GM18519 (cell line): ENCODE data around the gene KPNA6.

Source experiments
- ATAC-seq: cut with Tn5 transposase; IDR thresholded peaks from one replicate; pipeline ENCODE4 v1.9.1; 2021; ENCODE audit warnings: mild to moderate bottlenecking, moderate library complexity; ENCODE audit not compliant: unreplicated experiment, low FRiP score

Gene KPNA6

DNA sequence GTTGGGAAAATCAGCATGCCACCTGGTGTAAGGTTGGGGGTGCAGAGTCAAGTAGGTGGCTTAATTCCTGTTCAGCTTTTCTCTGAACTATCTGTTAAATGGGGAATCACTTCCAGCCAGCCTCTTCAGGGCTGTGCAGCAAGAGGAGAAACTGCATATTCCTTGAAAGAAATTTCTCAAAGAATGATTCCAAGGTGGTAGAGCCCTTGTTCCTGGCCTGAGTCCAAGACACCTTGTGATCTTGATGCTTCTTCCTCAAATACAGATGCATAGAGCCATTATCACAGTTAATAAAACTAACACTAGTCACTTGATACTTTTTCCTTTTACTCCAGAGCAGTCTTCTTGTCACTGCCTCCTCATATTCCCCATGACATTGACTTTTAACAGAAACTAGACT is 76.8 kb downstream of the KPNA6 start:
- ATAC-seq: no peak

DNA sequence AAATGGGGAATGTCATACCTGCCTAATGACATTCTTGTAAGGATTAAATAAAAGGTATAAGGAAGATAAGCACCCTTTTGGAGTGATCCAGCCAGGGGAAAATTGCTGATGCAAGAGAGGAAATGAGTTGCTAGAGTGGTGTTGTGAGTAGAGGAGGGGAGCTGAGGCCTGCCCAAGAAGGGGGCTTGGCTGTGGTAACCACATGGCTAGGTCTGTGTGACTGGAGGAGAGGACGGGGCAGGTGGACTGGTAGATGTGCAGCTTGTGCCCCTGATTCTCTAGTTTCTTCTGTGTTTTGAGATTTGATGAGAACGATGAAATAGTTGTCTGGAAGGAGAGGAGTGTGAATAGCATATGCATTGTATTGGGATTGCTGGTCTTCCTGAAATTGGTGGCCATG is 78.2 kb downstream of the KPNA6 start:
- no peak for ATAC-seq

DNA sequence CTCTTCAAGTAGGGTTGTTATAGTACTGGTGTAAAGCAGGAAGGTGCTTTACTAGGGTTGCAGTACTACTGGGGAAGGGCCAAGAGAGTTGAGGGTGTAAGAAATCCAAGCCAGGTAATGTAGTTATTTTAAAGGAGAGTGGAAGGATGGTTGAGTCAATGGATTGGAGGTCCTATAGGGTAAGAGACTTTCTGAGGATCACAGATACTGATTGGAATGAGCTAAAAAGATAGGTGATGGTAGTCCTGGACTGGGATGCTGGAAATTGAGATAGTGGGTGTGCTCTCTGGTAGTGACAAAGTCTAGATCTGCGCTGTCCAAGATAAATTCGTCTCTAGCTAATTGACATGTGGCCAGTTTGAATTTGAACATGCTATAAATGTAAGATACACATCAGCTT is 78.6 kb downstream of the KPNA6 start:
- ATAC-seq: no peak

DNA sequence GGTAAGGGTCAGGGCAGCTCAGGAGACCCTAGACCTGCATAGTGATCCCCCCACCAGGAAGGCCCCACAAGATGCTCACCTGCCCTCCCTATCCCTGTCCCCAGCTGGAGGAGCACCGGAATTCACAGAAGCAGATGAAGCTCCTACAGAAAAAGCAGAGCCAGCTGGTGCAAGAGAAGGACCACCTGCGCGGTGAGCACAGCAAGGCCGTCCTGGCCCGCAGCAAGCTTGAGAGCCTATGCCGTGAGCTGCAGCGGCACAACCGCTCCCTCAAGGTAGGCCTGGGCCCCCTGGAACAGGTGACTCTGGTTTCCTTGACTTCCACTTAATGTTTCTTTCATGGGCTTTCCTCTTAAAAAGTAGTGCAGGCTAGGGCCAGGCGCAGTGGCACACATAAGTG is 80.0 kb downstream of the KPNA6 start:
- ATAC-seq: no peak

DNA sequence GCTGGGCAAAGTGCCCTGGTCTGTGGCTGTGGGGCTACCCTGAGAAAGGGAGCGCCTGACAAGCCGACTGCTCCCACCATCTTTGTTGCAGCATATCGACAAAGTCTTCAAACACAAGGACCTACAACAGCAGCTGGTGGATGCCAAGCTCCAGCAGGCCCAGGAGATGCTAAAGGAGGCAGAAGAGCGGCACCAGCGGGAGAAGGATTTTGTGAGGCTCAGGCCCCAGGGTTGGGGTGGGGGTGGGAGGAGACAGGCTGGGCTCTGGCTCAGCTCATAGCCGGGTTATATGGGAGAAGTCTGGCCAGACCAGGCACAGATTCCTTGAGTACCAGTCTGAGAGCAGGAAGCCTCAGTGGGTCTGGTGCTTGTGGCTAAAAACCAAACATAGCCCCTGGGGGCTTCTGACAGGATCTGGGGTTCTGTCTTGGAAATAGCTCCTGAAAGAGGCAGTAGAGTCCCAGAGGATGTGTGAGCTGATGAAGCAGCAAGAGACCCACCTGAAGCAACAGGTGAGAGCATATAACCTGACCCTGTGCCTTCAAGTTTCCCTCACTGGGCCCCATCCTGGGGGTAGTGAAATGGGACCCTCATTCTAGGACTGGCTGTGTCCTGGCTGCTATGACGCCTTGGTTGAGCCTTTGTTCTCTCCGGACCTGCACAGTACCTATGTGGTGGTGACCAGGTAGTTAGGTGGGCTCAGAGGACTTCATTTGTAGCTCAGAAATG is 84.5 kb downstream of the KPNA6 start:
- no peak for ATAC-seq

DNA sequence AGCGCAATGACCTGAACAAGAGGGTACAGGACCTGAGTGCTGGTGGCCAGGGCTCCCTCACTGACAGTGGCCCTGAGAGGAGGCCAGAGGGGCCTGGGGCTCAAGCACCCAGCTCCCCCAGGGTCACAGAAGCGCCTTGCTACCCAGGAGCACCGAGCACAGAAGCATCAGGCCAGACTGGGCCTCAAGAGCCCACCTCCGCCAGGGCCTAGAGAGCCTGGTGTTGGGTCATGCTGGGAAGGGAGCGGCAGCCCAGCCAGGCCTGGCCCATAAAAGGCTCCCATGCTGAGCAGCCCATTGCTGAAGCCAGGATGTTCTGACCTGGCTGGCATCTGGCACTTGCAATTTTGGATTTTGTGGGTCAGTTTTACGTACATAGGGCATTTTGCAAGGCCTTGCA is 87.1 kb downstream of the KPNA6 start:
- ATAC-seq: no peak

DNA sequence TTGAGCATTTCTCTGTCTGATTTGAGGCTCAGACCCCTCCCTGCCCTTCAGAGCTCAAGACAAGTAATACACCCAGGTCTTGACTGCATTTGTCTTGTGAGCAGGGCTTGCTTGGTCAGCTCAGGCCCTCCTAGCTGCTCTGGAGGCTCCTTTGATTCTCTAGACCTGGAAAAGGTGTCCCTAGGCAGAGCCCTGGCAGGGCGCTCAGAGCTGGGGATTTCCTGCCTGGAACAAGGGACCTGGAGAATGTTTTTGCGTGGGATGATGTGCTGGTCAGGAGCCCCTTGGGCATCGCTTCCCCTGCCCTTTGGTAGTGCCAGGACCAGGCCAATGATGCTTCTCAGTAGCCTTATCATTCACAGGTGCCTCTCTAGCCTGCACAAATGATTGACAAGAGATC is 87.7 kb downstream of the KPNA6 start:
- ATAC-seq: no peak

DNA sequence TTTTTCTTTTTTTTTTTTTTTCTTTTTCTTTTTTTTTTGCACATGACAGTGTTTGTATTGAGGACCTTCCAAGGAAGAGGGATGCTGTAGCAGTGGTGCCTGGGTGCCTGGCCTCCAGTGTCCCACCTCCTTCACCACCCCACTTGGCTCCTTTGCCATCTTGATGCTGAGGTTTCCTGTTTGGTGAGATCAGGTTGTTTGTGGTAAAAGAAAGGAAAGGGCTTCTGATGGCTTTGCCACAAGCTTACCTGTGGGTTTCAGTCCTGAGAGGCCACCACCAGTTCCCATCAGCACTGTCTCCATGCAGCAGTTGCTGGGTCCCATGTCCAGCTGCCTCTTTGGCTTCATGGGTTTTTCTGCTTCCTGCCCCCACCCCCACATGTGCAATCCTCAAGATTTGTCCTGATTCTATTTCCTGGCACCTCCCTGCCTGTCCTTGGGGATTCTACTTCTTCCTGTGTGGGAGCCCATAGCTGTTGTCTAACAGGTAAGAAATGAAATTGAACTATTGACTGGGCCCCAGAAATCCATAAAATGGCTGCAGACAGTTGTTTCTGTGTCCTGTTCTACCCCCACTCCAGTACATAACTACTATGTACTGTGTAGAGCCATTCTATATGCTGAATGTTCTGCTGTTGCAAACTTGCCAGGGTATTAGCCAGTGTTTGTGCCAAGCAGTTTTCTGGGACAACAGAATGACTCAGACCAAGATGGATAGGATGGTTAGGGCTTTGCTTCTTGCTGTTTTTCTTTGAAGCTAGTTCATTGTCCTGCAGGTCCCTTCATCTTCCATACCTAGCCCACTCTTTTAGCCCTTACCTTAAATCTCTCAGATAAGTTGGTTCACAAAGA is 88.3 kb downstream of the KPNA6 start:
- ATAC-seq: no peak

DNA sequence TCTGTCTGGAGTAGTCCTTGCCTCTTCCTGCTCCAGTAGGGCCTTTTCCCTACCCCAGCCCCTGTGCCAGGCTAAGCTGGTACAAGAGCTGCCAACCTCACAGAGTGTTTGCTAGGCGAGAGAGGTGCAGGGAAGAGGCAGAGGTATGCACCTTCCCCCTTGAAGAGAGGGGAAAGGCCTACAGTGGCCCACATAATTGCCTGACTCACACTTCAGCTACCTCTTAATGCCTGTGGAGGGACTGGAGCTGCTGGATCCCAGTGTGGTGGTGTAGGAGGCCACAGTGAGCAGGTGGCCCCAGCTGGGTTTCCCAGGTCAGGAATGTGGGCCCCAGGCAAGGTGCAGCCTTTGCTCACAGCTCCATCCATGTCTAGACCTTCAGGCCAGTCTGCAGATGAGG is 89.2 kb downstream of the KPNA6 start:
- ATAC-seq: no peak

DNA sequence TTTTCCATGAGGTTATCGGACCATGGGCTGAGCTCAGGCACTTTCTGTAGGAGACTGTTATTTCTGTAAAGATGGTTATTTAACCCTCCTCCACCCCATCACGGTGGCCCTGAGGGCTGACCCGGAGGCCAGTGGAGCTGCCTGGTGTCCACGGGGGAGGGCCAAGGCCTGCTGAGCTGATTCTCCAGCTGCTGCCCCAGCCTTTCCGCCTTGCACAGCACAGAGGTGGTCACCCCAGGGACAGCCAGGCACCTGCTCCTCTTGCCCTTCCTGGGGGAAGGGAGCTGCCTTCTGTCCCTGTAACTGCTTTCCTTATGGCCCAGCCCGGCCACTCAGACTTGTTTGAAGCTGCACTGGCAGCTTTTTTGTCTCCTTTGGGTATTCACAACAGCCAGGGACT is 90.0 kb downstream of the KPNA6 start:
- no peak for ATAC-seq

DNA sequence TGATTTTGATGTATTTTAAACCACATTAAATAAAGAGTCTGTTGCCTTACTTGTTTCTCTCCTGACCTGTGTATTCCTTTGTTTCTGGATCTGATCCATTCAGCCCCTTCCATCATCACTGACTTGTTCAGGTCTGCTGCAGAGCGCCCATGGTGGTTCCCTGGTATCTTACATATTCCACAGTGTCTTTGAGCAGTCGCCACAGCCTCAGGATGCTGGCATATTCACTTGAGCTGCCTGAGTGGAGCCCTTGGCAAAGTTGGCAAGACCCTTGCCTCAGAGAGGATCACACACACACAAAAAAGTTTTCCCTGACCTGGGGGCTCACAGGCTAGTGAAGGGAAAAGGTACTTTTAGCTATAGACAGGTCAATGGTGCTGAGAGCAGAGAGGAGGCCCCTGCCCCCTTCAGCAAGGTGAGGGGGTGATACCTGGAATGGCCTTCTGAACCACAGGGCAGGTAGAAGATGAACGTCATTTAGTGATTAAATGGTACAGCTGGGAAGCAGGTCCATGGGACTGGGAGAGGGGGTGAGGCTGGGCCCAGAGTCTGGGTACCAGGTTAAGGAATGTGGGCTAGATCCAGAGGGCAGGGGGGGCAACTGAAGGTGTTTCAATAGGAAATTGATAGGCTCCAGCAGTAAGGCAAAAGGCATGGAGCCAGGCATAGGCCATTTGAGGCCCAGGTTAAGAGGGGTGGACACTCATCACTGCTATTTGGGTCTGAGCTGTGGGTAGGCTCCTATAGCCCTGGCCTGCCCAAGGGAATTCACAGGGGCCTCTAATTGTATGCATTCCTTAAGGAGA is 90.6 kb downstream of the KPNA6 start:
- ATAC-seq: no peak

DNA sequence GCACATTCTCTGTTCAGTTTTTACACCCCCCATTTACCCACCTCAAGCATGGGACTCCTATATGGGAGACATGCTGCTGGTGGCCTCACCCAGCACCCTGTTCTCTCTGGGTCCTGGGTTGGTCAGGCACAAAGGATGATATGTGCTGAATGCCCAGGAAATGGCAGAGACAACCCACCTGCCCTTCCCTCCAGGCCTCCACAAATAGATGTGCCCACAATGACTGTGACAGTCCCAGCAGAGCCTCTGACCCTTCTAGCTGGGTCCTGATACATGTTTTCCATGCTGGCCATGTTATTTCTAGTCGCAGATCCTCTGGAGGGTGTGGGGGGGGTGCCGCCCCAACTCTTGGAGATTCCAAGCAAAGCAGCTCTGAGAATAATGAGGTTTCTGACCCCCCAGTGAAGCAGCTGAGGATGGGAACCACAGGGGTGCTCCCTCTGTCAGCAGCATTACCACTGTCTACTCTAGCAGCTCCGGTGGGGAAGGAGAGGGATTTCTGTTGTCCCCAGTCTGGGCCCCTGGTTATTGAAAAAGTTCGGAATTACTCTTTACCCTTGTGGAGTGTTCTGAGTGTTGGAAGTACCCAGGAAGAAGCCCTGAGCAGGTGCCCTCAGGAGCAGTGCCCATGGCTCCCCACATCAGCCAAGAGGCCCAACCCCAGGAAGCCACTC is 91.3 kb downstream of the KPNA6 start:
- no peak for ATAC-seq

DNA sequence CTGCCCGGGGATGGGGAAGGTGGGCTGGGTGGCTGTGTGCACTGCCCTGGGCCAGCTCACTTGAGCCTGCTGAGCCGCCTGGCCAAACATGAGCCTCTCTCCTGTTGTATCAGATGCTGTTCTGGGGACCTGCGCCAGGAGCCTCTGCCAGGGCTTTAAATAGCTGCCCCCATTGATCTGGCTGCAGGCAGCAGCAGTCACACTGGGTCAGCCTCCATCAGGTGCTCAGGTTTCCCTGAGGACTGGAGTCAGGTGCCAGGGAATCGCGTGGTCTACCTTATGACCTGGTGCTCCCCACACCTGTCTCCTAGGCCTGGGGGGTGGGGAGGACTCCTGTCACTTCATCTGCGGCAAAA is 91.8 kb downstream of the KPNA6 start:
- no peak for ATAC-seq

DNA sequence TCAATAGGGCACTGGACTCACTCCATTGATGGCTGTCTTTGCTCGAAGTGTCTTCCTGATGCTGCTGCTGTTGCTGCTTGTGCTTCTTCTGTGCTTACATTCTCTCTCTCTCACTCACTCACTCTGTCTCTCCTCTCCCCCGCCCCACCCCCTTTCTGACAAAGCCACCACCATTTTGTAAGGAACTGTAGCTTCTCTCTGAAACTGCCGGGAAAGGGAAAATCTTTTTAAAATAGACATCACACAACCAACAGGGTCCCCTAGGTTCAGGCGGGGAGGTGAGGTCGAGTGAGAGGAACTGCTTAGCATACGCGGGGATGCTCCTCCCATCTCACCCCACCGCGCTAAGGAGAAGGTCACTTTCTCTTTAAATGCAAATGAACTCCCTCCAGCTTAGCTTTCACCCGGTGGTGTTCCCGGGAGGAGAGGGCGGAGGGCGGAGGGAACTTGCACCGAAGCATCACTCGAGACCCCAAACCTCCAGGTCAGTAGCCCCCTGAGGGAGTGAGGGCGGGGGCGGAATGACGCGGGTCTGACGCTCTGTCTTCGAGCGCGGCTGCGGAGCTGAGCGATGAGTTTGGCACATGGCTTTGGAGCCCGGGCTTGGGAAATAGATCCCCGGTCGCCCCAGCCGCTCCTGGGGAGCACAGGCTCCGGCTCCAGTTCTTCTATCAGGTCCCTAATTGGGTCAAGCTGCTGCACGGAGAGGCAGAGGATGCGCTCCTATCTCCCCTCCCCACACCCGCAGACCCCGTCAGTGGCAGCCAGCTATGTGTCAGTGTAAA is 92.6 kb downstream of the KPNA6 start, which contains the start of gene CCDC28B:
TSS of gene CCDC28B (plus strand) at position 370 of the 785 bp plus-strand sequence. CDS start 1,341 bp downstream, outside the sequence.
- ATAC-seq: no peak

DNA sequence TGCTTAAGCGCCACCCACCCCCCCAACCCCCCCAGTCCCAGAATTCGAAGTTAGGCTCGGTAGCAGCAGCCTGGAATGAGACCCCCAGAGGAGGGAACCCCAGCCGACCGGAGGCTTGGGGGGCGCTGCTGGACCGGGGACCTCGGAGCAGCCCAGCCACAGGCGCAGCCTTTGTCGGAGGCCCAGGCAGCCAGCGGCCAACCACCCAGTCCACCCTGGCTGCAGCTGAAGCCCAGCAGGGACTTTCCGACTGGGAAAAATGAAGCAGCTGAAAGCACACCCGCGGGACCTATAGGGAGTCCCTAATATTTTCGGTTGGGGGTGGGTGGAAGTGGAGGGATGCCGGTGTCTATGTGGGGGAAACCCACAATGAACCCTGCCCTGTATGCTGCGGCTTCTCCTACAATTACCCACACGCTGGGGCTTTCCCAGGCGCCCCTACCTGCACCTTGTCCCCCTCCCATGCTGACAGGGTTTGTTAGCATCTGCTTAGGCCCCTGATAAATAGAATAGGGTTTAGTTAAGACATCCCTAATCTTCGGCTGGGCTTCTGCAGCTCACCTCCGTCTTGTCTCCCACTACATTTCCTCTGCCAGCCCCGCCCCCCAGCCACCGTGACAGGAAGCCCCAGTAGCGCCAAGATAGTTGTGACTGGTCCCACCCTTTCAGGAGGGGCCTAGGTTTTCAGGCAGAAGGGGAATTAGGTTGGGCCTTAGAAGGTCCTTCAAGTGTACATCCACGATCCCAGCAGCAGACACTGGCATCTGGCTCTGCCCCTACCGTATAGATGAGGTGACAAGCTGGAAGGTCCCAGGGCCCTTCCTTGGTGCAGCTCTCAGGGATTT is 93.4 kb downstream of the KPNA6 start:
- no peak for ATAC-seq

DNA sequence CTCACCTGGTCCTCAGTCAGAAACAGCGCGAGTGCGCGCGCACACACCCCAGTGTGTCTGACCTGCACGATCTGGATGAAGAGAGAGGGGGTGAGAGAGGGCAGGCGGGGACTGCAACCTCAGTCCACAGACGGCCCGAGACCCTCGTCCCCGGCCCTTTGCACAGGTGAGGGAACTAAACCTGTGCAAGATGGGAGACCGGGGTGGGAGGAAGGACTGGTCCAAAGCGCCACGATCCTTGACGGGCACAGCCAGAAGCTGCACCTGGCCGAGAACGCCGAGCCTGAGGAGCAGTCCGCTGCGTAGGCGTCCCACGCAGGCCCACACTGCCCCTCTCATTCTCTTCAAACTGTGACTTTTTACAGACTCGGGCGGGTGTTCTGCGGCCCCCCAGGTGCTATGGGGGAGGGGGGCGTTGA is 97.1 kb downstream of the KPNA6 start:
- no peak for ATAC-seq

DNA sequence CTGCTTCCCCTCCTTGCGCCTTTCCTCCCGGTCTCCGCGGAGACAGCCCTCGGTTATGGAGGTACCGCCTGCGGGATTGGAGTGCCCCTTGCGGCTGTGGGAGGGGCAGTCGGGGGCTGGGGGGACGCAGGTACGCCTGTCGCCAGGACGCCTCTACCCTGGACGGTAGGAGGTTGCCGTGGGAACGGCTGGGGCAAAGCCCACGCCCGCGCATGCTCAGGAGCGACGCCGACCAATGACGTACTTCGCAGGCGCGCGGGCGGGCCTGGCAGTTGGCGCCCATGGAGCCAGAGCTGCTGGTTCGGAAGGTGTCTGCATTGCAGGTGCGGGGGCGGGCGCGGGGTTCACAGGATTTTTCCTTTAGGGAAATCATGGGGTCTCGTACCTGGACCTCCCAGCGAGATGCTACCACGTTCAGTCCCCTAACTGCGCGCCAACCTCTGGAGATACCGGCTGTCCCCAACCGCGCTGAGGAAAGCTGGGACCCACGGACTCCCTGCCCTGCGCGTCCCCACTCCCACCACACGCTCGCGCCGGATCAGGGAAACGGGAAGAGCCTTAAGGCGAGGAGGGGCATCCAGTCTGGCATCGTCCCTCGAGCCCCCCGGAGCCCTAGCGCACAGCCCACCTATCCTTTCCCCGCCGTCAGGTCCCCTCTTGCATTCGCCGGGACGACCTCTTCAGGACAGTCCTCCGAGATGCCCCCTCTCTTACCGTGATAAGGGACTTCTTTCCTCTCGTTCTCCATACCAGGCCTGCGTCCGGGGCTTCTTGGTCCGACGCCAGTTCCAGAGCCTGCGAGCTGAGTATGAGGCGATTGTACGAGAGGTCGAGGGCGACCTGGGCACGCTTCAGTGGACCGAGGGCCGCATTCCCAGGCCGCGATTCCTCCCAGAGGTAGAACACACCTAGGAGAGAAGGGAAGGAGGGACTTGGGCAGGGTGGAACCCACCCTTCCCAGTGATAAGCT is 97.8 kb downstream of the KPNA6 start, which contains the start of gene IQCC:
TSS of gene IQCC (plus strand) at position 271 of the 970 bp plus-strand sequence. CDS start at position 282, 11 bp downstream.
- ATAC-seq: no peak

DNA sequence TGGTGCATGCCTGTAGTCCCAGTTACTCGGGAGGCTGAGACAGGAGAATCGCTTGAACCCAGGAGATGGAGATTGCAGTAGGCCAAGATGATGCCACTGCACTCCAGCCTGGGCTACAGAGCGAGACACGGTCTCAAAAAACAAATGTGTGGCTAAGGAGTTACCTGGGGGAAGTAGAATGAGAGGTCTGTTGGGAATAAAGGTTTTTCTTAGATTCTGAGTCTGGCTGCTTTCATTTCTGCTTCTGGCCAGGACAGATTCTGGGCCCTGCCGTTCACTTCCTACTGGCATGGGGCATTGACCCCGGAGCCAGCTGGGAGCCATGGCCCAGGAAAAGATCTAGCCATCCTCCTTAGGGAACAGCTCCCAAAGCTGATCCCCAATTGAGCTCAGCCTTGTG is 100.6 kb downstream of the KPNA6 start:
- no peak for ATAC-seq
